Gastroesophageal sphincter (tissue), 3 donors: ENCODE data around the gene CCDC93.

ENCODE experiments used
- EP300 ChIP-seq: sonication (generic); formaldehyde crosslinking; IDR thresholded peaks from one replicate; pipeline ENCODE4 v1.6.1; 2017; ENCODE audit warnings: antibody characterized with exemption, mild to moderate bottlenecking
- POLR2A ChIP-seq, 2 donors: fragments of 450-650 bp; IDR thresholded peaks; one replicate each; pipeline ENCODE4 v1.6.1; 2017; ENCODE audit warnings: antibody characterized with exemption in 2 of 2, mild to moderate bottlenecking in 2 of 2, moderate library complexity in 1 of 2
- POLR2AphosphoS5 ChIP-seq: sonication (generic); formaldehyde crosslinking; IDR thresholded peaks from one replicate; pipeline ENCODE4 v1.6.1; 2017; ENCODE audit warnings: antibody characterized with exemption
- TF ChIP-seq, protein P1 (sequence below), 4 experiments: fragments of 200-600 bp in 2 of 4; fragments of 450-650 bp in 2 of 4; sonication (generic) in 1 of 4; IDR thresholded peaks; one replicate each; pipeline ENCODE4 v1.5.1; 2017 to 2019; ENCODE audit warnings: antibody characterized with exemption in 4 of 4, mild to moderate bottlenecking in 2 of 4, moderate library complexity in 2 of 4

DNA sequence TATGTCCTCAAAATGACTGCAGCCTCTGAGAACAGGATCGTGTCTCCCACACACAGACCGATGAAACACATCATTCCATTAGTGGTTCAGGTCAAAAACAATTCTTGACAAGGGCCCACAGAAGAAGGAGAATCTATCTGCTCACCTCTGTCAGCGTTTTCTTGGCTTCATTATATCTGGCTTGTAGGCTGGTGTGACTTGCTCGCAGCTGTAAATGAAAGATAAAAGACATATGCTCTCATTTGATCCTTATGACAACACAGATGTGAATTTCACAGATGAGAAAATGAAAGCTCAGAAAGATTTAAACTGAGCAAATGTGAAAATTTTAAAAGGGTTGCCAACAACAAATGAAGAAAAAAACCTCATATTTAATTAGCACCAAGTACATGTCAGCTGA, 61.6 kb downstream of the CCDC93 start:
- TF ChIP-seq, protein P1, sequence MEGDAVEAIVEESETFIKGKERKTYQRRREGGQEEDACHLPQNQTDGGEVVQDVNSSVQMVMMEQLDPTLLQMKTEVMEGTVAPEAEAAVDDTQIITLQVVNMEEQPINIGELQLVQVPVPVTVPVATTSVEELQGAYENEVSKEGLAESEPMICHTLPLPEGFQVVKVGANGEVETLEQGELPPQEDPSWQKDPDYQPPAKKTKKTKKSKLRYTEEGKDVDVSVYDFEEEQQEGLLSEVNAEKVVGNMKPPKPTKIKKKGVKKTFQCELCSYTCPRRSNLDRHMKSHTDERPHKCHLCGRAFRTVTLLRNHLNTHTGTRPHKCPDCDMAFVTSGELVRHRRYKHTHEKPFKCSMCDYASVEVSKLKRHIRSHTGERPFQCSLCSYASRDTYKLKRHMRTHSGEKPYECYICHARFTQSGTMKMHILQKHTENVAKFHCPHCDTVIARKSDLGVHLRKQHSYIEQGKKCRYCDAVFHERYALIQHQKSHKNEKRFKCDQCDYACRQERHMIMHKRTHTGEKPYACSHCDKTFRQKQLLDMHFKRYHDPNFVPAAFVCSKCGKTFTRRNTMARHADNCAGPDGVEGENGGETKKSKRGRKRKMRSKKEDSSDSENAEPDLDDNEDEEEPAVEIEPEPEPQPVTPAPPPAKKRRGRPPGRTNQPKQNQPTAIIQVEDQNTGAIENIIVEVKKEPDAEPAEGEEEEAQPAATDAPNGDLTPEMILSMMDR (IDR thresholded peaks at IDR 0.05), result no peak
- TF ChIP-seq EP300, result no peak
- TF ChIP-seq POLR2A (IDR thresholded peaks at IDR 0.05), result no peak
- TF ChIP-seq POLR2AphosphoS5, result no peak
